Prostate gland (tissue), 2 donors: Measurements from ENCODE around the gene SRPK1. TPM values are rescaled to one million over a fixed set of nuclear protein-coding genes. Genes with fewer than 3 reads are reported as not detected.

Experiments used
- DNase-seq: peaks from one replicate; pipeline ENCODE4 v3.0.0-alpha.2; 2019; ENCODE audit warnings: low spot score
- H3K27ac ChIP-seq, 2 donors: fragments of 200-600 bp; sonication (generic); 2 replicates each; pipeline ENCODE4 v1.5.1; 2017 to 2019
- H3K27me3 ChIP-seq: fragments of 200-600 bp; sonication (generic); replicated peaks from 2 replicates; pipeline ENCODE4 v1.5.1; 2019; ENCODE audit not compliant: insufficient read depth
- H3K36me3 ChIP-seq, 2 donors: fragments of 200-600 bp; sonication (generic); 1 replicate in 1 of 2; 2 replicates in 1 of 2; pipeline versions ENCODE4 v1.5.1 to v1.8.1; 2017 to 2019
- H3K4me1 ChIP-seq: fragments of 200-600 bp; sonication (generic); replicated peaks from 2 replicates; pipeline ENCODE4 v1.5.1; 2019
- H3K4me3 ChIP-seq, 2 donors: fragments of 200-600 bp; sonication (generic); 2 replicates each; pipeline ENCODE4 v1.5.1; 2017 to 2019
- H3K9me3 ChIP-seq: fragments of 200-600 bp; sonication (generic); 2 replicates; pipeline ENCODE4 v1.5.1; 2017
- POLR2A ChIP-seq: fragments of 450-650 bp; IDR thresholded peaks from one replicate; pipeline ENCODE4 v1.6.1; 2016; ENCODE audit warnings: antibody characterized with exemption, mild to moderate bottlenecking
- POLR2AphosphoS5 ChIP-seq: sonication (generic); formaldehyde crosslinking; IDR thresholded peaks from one replicate; pipeline ENCODE4 v1.6.1; 2017; ENCODE audit warnings: antibody characterized with exemption
- WGBS: methylation state at CpG from one replicate; pipeline ENCODE4 v1.1.5; 2018; 5-methylcytosine and 5-hydroxymethylcytosine counted together
- intact Hi-C: fragments of 100-400 bp; cut with DNase I; formaldehyde crosslinking; loops from one replicate; pipeline ENCODE4 v1.14.2; 2022
- total RNA-seq, 2 donors: library from RNA; depleted of rRNA; stranded (reverse); fragments of >200 nt; gene quantifications; one replicate each; pipeline ENCODE4 v1.1.0, GENCODE V29; 2016
- TF ChIP-seq, protein P1 (sequence below), 4 experiments: fragments of 200-600 bp in 2 of 4; fragments of 450-650 bp in 2 of 4; sonication (generic) in 2 of 4; IDR thresholded peaks; 1 replicate in 3 of 4; 2 replicates in 1 of 4; pipeline ENCODE4 v1.5.1; 2016 to 2019; ENCODE audit warnings: antibody characterized with exemption in 4 of 4, mild to moderate bottlenecking in 2 of 4, moderate library complexity in 2 of 4

SRPK1 gene
- total RNA-seq, 2 donors from 2014 or later: 19.4 to 59.4 TPM

DNA sequence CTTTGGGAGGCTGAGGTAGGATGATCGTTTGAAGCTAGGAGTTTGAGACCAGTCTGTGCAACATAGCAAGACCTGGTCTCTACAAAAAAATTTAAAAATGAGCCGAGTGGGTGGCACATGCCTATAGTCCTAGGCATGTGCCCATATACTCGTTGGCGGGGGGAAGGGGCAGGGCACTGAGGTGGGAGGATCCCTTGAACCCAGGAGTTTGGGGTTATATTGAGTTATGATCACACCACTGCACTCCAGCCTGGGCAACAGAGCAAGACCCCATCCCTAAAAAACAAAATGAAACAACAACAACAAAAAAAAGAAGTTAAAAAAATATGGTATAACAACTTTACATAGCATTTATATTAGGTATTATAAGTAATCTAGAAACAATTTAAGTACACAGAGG lies 67.9 kb downstream of the SRPK1 start:
- no peaks in the 10 kb centered on the region for H3K9me3 ChIP-seq
- no peak overlapping the region for H3K27ac ChIP-seq
- H3K4me1 ChIP-seq: no peaks in the 10 kb centered on the region
- TF ChIP-seq POLR2AphosphoS5: no peak
- TF ChIP-seq, protein P1, sequence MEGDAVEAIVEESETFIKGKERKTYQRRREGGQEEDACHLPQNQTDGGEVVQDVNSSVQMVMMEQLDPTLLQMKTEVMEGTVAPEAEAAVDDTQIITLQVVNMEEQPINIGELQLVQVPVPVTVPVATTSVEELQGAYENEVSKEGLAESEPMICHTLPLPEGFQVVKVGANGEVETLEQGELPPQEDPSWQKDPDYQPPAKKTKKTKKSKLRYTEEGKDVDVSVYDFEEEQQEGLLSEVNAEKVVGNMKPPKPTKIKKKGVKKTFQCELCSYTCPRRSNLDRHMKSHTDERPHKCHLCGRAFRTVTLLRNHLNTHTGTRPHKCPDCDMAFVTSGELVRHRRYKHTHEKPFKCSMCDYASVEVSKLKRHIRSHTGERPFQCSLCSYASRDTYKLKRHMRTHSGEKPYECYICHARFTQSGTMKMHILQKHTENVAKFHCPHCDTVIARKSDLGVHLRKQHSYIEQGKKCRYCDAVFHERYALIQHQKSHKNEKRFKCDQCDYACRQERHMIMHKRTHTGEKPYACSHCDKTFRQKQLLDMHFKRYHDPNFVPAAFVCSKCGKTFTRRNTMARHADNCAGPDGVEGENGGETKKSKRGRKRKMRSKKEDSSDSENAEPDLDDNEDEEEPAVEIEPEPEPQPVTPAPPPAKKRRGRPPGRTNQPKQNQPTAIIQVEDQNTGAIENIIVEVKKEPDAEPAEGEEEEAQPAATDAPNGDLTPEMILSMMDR (IDR thresholded peaks at IDR 0.05): no peak
- TF ChIP-seq POLR2A: no peak
- H3K4me3 ChIP-seq: no peak overlapping the region
- DNase-seq: no peak
- no peaks in the 10 kb centered on the region for H3K27me3 ChIP-seq
- WGBS: 91% methylated on average over 4 of the region's 4 CpGs
- no peaks in the 10 kb centered on the region for H3K36me3 ChIP-seq
- intact Hi-C loops: no loop called here

DNA sequence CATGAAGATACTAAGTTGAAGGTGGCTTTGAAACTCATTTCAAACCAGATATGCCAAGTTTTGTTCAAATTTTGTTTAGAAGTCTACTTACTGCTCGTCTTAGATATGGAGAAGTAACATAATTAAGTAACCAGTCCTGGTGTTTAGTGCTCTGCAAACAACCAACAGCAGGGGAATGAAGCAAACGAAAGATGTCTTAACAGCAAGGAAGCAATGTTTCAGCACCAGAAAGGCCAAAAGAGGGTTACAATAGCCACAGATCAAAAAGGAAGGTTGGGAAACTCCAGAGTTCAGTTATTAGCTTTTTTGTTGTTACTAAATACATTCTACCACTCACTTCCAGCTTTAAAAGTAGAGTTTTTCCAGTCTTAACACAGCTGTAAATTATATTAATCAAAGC lies 70.7 kb downstream of the SRPK1 start:
- Histone ChIP-seq H3K27ac (no peak overlapping the region), H3K27me3 (no peaks in the 10 kb centered on the region), H3K4me3 (no peak overlapping the region), H3K9me3 (no peaks in the 10 kb centered on the region), H3K36me3 (no peaks in the 10 kb centered on the region), H3K4me1 (no peaks in the 10 kb centered on the region)
- no peak for DNase-seq
- intact Hi-C loops: no loop called here
- WGBS: 63% methylated on average over 2 of the region's 2 CpGs
- TF ChIP-seq, protein P1 (IDR thresholded peaks at IDR 0.05): no peak
- no peak for TF ChIP-seq POLR2A
- no peak for TF ChIP-seq POLR2AphosphoS5

DNA sequence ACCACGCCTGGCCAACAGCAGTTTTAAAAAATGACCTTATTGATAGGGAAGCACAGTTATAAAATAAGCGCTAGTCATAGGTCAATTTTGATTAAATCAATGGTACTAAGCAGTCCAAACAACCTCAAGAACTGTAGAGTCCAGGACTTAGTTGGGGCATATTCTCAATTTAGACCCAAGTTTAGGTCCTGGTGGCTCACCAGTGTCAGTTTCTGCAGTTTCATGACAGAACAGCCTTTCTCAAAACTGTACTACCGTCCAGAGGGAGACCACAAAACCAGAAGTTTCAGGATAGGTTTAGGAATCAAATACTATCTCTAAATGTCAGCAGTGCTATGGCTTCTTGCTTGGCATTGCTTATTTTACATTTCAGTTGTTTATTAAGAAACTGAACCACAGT lies 76.6 kb downstream of the SRPK1 start:
- no peaks in the 10 kb centered on the region for H3K4me1 ChIP-seq
- DNase-seq: no peak
- H3K27ac ChIP-seq: no peak overlapping the region
- H3K36me3 ChIP-seq: no peaks in the 10 kb centered on the region
- H3K9me3 ChIP-seq: no peaks in the 10 kb centered on the region
- 95% methylated on average over 3 of the region's 3 CpGs for WGBS
- H3K27me3 ChIP-seq: no peaks in the 10 kb centered on the region
- TF ChIP-seq, protein P1 (IDR thresholded peaks at IDR 0.05): no peak
- TF ChIP-seq POLR2A (no peak), POLR2AphosphoS5 (no peak)
- intact Hi-C loops: no loop called here
- H3K4me3 ChIP-seq: no peak overlapping the region

DNA sequence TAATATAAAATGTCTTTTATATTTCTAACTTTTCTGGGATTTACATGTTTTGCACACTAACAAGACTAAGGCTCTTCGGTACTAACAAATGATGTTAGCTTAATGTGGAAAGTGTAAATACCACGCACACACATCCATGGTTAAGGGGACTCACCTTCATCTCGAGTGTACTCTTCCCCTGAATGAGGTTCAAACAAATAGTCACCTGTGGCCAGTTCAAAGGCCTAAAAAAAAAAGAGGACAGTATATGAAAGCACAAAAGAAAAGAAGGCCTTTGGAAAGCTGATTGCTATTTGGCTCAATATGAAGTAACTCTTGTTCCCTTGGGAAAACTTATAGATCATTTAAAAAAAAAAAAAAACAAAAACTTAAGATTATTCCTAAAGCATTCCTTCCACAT lies 78.5 kb downstream of the SRPK1 start:
- 79% methylated on average over 3 of the region's 3 CpGs for WGBS

DNA sequence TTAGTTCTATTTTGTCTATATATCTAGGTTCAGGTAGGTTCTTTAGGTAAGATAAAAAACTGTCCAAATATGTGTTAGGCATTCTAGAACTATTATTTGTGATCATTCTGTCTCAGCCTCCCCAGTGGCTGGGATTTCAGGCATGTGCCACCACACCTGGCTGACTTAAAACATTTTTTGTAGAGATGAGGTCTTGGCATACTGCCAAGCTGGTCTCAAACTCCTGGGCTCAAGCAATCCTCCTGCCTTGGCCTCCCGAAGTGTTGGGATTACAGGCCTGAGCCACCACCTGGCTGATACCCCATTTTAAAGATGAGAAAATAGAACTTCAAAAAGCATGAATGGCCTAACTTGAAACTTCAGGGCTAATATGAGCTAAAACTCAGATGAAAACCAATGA lies 81.9 kb downstream of the SRPK1 start:
- Histone ChIP-seq H3K4me3 (no peak overlapping the region), H3K36me3 (no peaks in the 10 kb centered on the region), H3K4me1 (no peaks in the 10 kb centered on the region), H3K27me3 (no peaks in the 10 kb centered on the region), H3K9me3 (no peaks in the 10 kb centered on the region), H3K27ac (no peak overlapping the region)
- no peak for DNase-seq
- intact Hi-C loops: no loop called here
- WGBS: 100% methylated on average over 1 of the region's 1 CpG
- TF ChIP-seq, protein P1 (IDR thresholded peaks at IDR 0.05): no peak
- TF ChIP-seq POLR2AphosphoS5 (no peak), POLR2A (no peak)

More for the DNA sequence above, 78.5 kb downstream of the SRPK1 start:
- no peak overlapping the region for H3K4me3 ChIP-seq
- H3K36me3 ChIP-seq: no peaks in the 10 kb centered on the region
- no peak for TF ChIP-seq POLR2A
- TF ChIP-seq, protein P1 (IDR thresholded peaks at IDR 0.05): no peak
- no peak for TF ChIP-seq POLR2AphosphoS5
- no peak overlapping the region for H3K27ac ChIP-seq
- H3K4me1 ChIP-seq: no peaks in the 10 kb centered on the region
- intact Hi-C loops: no loop called here
- no peaks in the 10 kb centered on the region for H3K27me3 ChIP-seq
- no peak for DNase-seq
- H3K9me3 ChIP-seq: no peaks in the 10 kb centered on the region
